Keratinocyte (primary cell): ENCODE data around the gene PKHD1.

Experiments used
- EZH2 ChIP-seq: IDR thresholded peaks from one replicate; pipeline ENCODE4 v1.6.1; 2012; ENCODE audit warnings: inconsistent platforms, mild to moderate bottlenecking, low read length, moderate library complexity
- TF ChIP-seq, protein P1 (sequence below), 3 experiments: IDR thresholded peaks in 1 of 3; conservative IDR thresholded peaks in 1 of 3; optimal IDR thresholded peaks in 1 of 3; 2 replicates in 2 of 3; 3 replicates in 1 of 3; pipeline versions ENCODE3 to v1.5.1; 2011; ENCODE audit warnings: low read length in 3 of 3, mild to moderate bottlenecking in 3 of 3, moderate library complexity in 2 of 3, control low read depth in 1 of 3, inconsistent platforms in 1 of 3; ENCODE audit not compliant: insufficient read depth in 2 of 3; ENCODE audit errors: extremely low read depth in 1 of 3

DNA sequence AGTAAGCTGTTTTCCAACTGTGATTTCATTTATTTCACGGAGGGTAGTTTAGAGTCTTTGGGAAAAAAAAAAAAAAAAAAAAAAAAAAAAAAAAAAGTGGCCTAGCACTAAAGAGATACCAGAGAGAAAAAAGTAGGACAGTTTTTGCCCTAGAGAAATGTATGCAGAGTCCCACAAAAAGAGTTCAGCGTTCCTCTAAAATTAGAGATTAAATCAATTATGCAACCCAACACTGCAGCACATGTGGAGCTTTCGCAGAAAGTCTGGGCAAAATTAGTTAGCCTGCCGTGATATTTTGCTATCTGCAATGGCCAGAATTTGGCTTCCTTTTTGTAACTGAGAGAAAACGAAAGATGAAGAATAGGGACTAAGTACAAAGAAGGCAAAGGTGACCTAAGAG, 309.8 kb downstream of the PKHD1 start:
- TF ChIP-seq, protein P1, sequence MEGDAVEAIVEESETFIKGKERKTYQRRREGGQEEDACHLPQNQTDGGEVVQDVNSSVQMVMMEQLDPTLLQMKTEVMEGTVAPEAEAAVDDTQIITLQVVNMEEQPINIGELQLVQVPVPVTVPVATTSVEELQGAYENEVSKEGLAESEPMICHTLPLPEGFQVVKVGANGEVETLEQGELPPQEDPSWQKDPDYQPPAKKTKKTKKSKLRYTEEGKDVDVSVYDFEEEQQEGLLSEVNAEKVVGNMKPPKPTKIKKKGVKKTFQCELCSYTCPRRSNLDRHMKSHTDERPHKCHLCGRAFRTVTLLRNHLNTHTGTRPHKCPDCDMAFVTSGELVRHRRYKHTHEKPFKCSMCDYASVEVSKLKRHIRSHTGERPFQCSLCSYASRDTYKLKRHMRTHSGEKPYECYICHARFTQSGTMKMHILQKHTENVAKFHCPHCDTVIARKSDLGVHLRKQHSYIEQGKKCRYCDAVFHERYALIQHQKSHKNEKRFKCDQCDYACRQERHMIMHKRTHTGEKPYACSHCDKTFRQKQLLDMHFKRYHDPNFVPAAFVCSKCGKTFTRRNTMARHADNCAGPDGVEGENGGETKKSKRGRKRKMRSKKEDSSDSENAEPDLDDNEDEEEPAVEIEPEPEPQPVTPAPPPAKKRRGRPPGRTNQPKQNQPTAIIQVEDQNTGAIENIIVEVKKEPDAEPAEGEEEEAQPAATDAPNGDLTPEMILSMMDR (optimal IDR thresholded peaks at IDR 0.05 in 1 of 3, IDR thresholded peaks at IDR 0.05 in 1 of 3, conservative IDR thresholded peaks at IDR 0.05 in 1 of 3; ENCODE audit: extremely low read depth in 1 of 3, insufficient read depth in 2 of 3, low read length in 3 of 3) = no peak
- no peak for TF ChIP-seq EZH2
